ENCODE measurements around the gene TRIM61.
"Not testable (repeated sequence)": the region's sequence is repeated elsewhere in the genome, so short reads cannot be mapped to it uniquely, and the experiment has no call there.

Gene TRIM61

GRCh38 chr4:164956766-164957643, 20.5 kb downstream of the TRIM61 start:
- peak; percentile 49 for DNase-seq

GRCh38 chr4:164955107-164955805, 22.2 kb downstream of the TRIM61 start:
- DNase-seq, result no peak

- DNase-seq, result no peak
These were observed 24.9 kb downstream of the TRIM61 start for GRCh38 chr4:164952551-164952950.

- DNase-seq, result no peak
These were observed 27.9 kb downstream of the TRIM61 start for GRCh38 chr4:164949448-164950143.

- DNase-seq, result no peak
These were observed 28.5 kb downstream of the TRIM61 start for GRCh38 chr4:164948975-164949374.

GRCh38 chr4:164948006-164948405, 29.5 kb downstream of the TRIM61 start:
- not testable (repeated sequence) for DNase-seq

- DNase-seq, result no peak
These were observed 30.6 kb downstream of the TRIM61 start for GRCh38 chr4:164946810-164947209.

GRCh38 chr4:164945146-164945545, 32.3 kb downstream of the TRIM61 start:
- DNase-seq, result no peak

- no peak for DNase-seq
These were observed 34.3 kb downstream of the TRIM61 start for GRCh38 chr4:164943192-164943591.

GRCh38 chr4:164937576-164938270, 39.7 kb downstream of the TRIM61 start:
- no peak for DNase-seq

GRCh38 chr4:164935865-164936606, 41.4 kb downstream of the TRIM61 start:
- DNase-seq, result not testable (repeated sequence)

GRCh38 chr4:164935363-164935762, 42.1 kb downstream of the TRIM61 start:
- no peak for DNase-seq

- DNase-seq, result no peak
These were observed 44.2 kb downstream of the TRIM61 start for GRCh38 chr4:164933244-164933643.

- DNase-seq, result no peak
These were observed 45.7 kb downstream of the TRIM61 start for GRCh38 chr4:164931551-164932324.

GRCh38 chr4:164930647-164931046, 46.8 kb downstream of the TRIM61 start:
- no peak for DNase-seq

- not testable (repeated sequence) for DNase-seq
These were observed 50.4 kb downstream of the TRIM61 start for GRCh38 chr4:164927101-164927500.

- no peak for DNase-seq
These were observed 51.2 kb downstream of the TRIM61 start for GRCh38 chr4:164926301-164926700.

GRCh38 chr4:164924670-164925238, 52.7 kb downstream of the TRIM61 start:
- DNase-seq, result no peak

GRCh38 chr4:164918956-164919355, 58.5 kb downstream of the TRIM61 start:
- DNase-seq, result no peak

Data from NCI-H1436 treated with DMSO at 0.1 percent for 48 hours (cell line).